CD4-positive, alpha-beta T cell treated with Interleukin-12 subunit alpha and Interleukin-12 subunit beta, for 1 hour (primary cell): ENCODE results near the gene VSIG4.
"Not testable (repeated sequence)": the region's sequence is repeated elsewhere in the genome, so short reads cannot be mapped to it uniquely, and the experiment has no call there.

Source experiments
- DNase-seq: peaks from one replicate; pipeline ENCODE4 v3.0.0-alpha.2; 2020

Gene VSIG4, protein sequence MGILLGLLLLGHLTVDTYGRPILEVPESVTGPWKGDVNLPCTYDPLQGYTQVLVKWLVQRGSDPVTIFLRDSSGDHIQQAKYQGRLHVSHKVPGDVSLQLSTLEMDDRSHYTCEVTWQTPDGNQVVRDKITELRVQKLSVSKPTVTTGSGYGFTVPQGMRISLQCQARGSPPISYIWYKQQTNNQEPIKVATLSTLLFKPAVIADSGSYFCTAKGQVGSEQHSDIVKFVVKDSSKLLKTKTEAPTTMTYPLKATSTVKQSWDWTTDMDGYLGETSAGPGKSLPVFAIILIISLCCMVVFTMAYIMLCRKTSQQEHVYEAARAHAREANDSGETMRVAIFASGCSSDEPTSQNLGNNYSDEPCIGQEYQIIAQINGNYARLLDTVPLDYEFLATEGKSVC

DNA sequence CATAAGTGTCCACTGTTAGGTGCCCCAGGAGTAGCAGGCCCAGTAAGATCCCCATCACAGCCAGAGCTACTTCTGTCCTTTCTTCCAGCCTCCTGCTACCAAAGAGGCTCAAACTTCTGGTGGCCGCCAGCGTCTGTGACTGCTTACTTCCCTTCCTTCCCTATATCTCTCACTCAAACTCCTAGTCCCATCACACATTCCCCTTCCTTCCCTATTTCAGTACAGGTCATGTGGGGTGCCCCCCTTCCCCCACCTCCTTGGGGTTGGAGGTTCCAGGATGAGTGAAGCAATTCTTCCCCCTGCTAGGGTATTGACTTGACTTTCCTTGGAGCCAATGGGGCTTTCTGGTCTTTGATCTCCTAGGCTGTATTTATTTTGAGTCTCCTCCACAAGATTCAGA, at the start of gene VSIG4:
VSIG4 (minus strand) TSS at position 137 of the 400 bp plus-strand sequence; CDS start at position 55, 82 bp downstream.
- no peak for DNase-seq

DNA sequence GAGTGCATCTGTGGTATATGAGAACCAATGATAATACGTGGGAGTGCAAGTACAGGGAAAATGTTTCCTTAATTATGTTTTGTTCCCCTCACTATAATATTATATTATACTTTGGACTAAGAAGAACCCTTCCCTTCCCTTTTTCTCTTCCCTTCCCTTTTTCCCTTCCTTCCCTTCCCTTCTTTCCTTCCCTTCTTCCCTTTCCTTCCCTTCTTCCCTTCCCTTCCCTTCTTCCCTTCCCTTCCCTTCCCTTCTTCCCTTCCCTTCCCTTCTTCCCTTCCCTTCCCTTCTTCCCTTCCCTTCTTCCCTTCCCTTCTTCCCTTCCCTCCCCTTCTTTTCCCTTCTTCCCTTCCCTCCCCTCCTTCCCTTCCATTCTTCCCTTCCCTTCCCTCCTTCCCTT, 36.9 kb upstream of the VSIG4 start:
- DNase-seq, result no peak

DNA sequence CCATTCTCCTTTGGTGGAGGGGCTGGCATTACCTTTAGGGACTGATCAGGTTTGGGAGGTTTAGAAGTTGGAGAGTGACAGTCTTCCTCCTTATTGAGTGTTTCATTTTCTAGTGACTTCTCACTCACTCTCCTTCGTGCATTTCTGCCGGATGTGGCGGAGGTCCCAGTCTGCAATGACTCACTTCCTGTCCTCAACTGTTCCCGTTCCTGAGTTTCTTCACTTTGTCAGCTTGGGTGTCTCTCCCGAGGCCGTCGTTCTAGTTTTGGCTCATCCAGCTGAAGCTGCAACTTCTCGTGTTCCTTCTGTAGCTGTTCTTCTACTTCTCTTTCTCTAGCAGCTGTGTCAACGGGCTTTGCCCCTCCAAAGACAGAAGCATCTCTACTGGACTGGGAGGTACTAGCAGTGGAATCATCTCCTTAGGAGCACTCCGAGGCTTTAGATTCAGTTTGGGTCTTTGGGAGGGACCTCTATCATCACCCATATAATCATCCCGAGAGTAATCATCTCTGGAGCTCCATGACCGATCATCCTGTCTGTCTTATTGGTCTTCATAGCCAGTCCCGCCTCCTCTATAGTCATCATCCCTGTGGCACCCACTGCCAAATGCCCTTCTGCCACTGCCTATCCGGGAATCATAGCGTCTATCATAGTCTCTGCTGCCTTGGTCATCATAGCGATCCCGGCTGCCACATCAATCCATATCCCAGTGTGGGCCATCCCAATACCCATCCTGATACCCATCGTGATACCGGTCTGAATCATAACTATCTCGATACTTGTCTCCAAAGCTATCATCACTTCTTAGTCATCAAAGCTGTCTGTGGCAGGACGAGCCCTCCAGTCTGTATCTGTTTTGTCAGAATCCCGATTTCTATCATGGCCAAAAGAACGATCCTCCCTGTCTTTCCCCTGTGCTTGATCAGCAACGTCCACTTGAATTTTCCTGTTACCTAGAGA, 35.3 kb upstream of the VSIG4 start:
- peak; percentile 40 for DNase-seq

DNA sequence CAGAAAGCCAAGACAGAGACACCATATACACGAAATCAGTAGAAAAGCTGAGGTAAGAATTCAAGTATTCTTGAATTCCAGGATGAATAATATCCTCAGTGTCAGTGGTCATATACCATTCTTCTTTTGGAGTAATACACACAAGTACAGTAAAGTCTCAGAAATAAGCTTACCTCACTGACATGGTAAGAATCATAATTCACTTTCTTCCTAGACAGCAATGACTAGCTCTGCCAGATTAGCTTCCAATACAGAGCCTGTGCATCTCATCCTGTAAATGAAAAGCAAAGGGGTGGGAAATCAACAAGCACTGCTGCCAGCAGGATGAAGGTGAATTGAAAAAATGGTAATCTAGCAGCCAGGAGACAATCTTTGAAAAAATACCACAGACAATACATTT, 31.2 kb upstream of the VSIG4 start:
- DNase-seq, result no peak

DNA sequence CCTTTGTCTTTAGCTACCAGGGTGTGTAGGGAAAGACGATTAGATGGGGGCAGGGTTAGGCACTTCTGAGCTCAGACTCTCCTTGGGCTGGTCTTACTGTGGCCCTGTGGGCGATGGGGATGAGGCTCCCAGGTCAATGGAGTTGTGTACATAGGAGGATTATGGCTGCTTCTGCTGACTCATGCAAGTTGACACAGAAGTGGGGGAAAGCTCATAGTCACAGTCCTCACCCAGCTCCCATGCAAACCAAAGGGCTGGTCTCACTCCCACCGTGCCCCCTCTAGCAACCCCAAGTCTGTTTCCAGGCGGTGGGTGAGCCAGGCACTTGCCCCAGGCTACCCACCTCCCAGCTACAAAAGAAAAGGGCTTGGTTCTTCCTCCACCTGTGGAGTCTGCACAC, 24.4 kb upstream of the VSIG4 start:
- no peak for DNase-seq

DNA sequence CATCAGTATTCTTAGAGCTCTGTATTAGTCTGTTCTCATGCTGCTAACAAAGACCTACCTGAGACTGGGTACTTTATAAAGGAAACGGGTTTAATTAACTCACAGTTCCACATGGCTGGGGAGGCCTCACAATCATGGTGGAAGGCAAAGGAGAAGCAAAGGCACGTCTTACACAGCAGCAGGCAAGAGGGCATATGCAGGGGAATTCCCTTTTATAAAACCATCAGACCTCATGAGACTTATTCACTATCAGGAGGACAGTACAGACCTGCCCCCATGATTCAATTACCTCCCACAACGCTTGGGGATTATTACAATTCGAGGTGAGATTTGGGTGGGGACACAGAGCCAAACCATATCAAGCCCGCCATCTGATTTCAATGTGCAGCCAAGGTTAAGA, 17.1 kb upstream of the VSIG4 start:
- not testable (repeated sequence) for DNase-seq

DNA sequence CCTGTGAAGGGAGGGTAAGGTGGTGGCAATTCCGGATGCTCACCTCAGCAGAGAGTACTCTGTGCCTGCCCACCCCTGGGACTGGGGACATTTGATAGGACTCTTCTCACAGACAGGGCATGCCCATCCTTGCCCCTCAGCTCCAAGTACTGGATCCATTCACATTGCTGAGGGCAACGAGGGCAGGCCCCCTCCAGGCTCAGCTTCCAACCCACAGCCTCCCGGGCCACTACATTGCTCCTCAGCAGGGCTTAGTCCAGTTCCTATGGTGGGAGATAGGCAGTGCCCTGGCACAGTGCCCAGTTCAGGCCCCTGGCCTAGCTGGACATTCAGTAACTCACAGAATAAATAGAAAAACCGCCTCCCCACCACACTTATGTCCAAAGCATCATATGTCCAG, 15.1 kb upstream of the VSIG4 start:
- no peak for DNase-seq

DNA sequence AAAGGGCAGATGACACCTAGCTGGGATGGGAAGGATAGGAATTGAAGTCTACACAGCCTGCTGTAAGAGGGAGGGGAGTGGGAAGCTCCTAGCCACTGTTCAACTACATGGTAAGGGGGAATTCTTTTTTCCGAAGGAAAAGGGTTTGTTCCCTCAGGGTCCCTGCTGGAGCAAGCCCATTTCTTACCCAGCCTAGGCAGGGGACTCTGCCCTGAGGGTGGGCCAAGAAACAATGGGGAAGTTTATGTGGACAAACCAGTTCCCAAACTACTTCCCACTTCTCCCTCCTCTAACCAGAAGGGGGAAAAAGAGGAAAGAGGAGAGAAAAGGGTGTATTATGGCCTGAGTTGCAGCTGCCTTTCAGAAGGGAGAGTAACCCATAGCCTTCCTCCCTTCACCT, 13.5 kb upstream of the VSIG4 start:
- no peak for DNase-seq

DNA sequence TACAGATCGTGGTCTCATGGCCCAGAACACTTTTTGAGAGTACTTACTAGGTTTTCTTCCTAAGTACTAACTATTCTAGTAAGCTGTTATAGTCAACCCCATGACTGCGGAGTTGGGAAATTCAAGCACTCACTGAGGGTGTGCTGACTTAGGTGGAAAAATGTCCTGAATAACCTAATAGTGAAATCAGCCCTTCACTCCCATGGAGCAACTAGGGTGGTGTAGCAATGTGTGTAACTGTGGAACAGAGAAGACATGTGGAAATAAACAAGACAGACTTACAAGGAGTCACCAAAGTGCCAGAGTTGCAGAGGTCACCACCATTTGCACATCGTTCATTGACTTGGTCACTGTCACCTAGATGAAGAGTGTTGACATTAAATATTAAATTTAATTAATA, 12.1 kb upstream of the VSIG4 start:
- no peak for DNase-seq

DNA sequence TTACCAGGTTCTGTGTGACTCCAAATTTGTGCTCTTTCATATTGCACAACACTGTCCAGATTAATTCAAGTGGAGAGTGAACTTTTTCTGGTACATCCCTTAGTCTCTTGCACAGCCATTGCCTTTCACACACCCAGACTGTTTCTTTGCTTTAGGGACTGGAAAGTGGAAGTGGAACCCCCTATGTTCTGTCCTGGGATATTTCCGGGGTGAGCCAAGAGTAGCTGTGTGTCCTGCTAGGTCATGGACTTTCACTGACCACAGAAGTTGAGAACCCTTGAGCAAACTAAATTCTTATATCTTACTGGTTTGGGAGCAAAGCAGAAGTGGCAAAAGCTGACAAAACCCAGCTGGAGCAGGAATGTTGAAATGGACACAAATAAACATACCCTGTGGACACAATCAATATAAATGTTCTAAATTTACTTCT, 10.3 kb upstream of the VSIG4 start:
- no peak for DNase-seq

DNA sequence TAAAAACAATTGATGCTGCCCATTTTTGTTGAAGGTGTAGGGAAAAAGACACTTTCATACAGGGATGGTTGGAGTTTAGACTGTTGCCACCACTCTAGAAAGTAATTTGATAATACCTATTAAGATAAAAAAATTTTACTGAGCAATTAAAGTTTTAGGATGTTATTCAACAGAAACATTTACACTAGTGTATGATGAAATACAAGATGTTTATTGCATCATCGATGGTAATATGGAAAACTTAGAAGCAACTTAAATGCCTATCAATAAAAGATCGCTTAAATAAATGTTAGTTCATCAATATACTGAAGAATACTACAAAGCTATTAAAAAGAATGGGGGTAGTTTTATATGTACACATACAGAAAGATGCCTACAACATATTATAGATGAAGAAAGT, 9.2 kb upstream of the VSIG4 start:
- no peak for DNase-seq

DNA sequence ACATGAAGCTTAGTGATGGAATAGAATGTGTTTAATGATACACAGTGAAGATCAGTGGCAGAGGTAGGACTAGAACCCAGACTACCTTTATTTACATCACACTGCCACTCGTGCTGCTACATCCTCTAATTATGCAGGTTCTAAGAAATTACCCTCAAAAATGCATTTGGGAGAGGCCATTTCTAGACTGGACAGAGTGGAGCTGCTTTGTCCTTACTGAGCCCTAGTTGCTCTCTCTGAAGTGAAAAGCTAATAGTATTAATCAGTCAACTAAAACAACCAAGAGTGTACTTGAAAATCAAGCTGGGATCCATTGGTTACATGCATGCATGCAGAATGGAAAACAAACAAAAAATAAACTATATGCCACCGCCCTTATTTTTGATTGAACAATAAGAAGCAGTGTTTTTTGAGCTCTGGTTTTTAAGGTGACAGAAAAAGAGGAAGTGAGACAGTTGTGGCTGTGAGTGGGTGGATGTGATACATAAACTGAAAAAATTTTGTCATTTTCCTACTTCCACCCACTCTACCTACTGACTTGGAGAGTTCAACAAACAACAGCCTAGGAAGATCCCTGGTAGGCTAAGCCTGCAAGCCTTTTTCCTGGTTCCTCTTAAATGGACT, 6.8 kb upstream of the VSIG4 start:
- DNase-seq, result peak; percentile 23

DNA sequence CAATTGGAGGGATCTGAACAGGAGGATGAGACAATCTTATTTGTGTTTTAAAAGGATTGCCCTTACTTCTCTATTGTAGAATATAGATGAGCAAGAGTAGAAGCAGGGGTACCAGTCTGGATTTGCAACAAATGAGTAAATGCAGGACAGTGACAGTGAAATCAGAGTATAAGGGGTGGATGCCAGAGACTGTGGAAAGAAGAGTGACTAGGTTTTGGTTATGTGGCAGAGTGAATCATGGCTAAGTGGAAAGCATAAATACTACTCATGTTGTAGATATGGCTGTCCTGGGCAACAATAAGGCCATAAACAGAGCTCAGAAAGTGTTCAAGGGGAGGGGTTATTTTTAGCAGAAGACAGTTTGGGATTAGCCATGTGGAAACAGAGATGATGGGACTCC, 6.0 kb upstream of the VSIG4 start:
- DNase-seq, result no peak

DNA sequence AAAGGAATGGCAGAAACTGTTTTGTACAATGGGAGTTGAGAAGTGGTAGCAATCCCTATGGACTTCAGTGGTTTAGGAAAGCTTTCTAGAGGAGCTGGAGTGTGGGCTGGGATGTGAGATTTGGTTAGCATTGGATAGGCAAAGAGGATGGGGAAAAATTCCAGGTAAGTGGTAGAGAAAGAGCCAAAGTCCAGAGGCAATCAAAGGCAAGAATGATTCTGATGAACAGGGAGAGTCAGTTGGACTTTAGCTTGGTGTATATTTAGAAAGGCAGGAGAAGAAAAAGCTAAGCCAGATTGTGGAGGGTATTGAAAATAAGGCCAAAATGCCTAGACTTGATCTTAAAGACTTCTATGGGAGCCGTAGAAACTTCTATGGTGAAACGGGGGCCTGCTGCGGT, 3.7 kb upstream of the VSIG4 start:
- DNase-seq, result no peak

DNA sequence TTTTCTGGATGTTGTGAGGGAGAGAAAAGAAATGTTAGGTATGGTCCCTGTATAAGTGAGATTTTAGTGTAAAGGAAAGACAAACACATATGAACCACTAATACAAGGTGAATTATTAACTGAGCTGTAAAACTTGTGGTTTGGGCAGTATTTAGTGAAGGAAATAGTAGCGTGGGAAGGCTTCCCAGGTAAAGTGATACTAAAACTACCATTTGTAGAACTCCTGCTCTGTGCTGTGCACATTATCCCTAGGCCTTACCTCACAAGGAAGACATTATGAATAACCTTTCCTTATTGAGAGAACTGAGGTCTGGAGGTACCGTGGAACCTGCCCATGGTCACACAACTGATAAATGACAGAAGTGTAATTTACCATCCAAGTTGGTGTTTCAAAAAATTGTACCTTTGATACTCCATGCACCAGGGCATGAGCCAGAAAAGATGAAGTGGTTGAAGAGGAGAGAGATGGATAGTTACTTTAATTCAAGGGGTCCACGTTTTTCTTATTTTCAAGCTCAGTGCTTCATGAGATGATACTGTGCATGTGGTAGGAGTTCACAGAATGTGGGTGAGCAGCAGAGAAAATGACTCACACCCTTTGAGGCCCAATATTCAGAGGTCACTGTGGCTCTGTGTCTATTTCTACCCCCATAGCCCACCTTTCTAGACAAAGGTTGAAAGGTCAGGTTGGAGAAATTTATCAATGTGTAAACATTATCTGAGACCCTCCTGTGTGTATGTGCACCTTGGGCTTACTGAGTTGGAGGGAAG, 2.6 kb upstream of the VSIG4 start:
- DNase-seq, result no peak

DNA sequence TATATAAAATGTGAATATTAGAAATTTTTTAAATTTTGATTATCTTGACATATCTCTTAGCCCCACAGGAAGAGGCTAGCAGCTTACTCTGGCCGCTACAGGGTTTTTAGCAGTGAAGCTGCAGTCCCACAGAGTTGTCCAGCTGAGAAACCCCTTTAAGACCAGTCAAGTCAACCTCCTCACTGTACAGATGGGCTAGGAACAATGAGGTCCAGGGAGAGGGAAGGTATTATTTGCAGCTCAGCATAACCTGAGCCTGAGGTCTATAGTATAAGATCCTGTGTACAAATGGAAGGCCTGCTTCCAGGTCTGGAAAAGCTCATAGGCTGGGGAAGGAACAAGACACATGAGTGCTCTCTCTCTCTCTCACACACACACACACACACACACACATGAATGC, 1.8 kb downstream of the VSIG4 start:
- DNase-seq, result no peak

DNA sequence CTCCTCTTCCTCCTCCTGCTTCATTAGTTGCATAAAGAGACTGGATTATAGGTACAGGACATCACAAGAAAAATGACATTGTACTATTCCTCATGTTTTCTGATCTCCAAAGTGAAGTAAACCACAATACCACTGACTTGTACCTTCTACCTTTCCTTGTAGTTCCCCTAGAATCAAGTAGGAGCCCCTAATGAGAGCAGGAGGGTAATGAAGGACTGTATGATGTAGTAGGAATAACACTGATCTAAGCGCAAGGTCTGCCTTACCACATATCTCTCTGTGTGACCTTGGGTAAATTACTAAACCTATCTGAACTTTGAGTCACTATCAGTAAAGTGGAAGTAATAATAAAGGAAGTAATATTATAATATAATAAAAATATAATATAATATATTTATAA, 3.6 kb downstream of the VSIG4 start:
- no peak for DNase-seq

DNA sequence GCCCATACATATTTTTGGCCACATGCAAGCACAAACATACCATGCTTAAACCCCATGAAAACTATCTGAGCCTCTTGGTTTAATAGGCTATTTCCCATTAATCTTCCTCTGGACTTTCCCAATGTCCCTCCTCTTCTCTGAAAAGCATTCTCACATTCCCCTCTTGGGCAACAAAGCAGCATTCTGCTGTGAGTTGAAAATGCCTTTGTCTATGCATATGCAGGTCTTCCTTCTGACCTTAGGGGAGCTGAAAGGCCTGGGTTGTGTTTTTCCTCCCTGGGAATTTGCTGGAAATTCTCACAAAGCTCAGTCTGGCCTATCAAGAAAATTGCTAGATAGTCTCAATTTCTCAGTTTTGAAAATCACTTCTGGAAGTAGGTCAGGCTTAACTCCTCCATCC, 4.2 kb downstream of the VSIG4 start:
- DNase-seq, result no peak

DNA sequence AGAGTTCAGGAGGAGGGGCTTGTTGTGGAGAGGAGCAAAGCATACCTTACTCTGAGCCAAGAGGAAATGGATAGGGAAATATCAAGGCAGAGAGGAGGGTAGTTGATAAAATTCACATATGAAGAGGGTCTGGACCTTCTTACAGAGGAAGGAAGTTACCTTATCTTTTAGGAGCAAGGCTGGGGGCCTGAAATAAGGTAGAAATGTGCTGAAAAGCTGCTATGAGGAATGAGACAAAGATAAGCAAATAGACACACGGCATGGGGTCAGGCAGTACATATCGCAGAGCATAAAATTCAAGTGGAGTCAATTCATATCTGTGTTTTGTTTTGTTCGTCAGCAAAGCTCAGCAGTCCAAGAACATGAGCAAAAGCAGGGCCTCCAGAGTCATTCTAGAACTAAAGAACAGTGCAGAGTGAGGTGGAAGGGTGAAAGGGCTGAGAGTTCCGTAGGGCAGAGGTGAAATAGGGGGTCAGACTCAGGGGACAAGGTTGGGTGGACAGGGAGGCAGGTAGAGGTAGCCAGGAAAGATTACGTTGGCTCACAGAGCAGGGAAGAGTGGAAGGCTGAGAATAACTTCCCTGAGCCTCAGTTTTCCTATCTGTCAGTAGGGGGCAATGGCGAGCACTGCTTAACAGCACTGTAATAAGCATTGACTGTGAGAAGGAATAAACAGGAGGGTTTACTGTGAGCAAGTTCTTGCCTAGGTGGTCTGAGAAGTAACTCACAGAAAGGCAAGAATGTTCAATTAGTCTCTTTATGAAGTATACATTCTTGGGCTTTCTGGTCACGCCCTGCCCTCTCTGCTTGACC, 9.2 kb downstream of the VSIG4 start:
- DNase-seq, result peak; percentile 47

DNA sequence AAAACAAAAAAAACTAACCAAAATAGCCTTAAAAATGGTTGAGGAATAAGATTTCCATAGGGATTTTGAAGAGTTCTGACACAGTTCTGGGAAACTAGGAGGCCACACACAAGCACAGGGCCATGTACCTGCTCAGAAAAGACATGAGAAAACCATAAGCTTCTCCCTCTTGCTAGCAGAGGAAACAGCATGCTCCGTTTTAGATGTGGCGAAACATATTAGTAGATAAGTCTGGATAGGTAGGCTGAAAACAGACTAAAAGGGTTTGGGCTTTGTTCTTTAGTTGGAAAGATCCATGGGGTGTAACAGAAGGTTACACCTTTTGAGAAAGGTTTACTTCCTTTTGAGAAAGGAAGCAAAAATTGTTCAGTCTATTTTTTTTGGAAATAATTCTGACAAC, 10.9 kb downstream of the VSIG4 start:
- DNase-seq, result no peak

DNA sequence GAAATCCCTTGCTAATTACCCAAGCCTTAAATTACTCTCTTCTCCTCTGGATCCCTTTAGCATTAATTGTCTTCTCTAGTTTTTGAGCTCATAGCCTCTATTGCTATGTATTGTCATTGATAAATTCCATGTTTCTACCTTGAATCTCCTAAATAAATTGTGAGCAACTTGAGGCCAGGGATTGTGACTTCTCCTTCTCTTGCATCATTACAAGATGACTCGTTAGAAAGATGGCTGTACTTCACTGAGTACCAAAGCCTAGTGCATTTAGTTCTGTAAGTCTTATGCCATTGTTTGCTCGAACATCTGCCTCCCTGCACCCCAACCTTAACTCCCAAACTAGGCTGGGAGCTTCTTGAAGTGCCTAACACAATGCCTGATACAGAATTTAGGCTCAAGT, 15.3 kb downstream of the VSIG4 start:
- DNase-seq, result no peak

DNA sequence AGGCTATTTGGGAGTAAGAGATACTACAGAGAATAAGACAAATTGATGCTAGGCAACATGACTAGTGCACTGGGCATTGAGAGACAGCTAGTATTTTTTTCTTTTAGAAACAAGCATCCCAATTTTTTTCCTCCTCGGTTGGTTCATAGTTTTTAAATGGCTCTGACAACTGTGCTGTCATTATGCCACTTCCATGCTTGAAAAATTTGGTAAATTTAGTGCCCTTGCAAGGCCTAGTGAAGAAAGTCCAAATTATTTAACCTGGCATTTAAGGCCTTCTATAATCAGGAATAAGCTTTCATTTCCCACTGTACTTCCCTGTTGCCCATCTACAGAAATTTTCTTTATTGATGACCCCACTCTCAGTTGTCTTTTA, 15.8 kb downstream of the VSIG4 start:
- DNase-seq, result no peak
